Activated naive CD8-positive, alpha-beta T cell (primary cell): ENCODE measurements around the gene FAM186B.

Experiments
- H3K27ac Mint-ChIP-seq: one replicate; pipeline ENCODE4 v1.8.0; 2021; ENCODE audit warnings: mixed read lengths
- H3K27me3 Mint-ChIP-seq: one replicate; pipeline ENCODE4 v1.8.0; 2021; ENCODE audit warnings: mixed read lengths
- H3K36me3 Mint-ChIP-seq: one replicate; pipeline ENCODE4 v1.8.0; 2021; ENCODE audit warnings: mixed read lengths
- H3K4me1 Mint-ChIP-seq: one replicate; pipeline ENCODE4 v1.8.0; 2021; ENCODE audit warnings: low read depth, mixed read lengths
- H3K4me3 Mint-ChIP-seq: one replicate; pipeline ENCODE4 v1.8.0; 2021; ENCODE audit warnings: mild to moderate bottlenecking, mixed read lengths
- H3K9me3 Mint-ChIP-seq: one replicate; pipeline ENCODE4 v1.8.0; 2021; ENCODE audit warnings: low read depth, mixed read lengths

Gene FAM186B

DNA sequence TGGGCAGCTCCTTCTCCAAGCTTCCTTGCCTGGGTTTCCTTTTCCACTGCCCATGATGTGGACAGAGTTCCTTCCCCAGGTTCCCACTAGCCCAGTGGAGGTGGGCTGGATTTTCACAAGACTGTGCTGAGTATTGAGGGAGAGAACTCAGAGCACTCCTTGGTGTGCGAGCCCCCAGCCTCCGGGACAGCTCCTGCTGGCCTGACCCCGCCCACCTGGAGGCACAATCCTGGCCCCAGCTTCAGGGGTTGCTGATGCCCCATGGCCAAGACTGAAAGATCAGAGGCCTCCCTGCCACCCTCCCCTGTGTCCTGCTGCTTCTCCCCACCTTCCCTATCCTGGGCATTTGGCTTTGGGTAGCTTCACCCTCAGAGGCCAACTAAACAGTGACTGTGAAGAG lies 59.0 kb downstream of the FAM186B start:
- no peak overlapping the region for H3K4me3 Mint-ChIP-seq
- no peaks in the 10 kb centered on the region for H3K36me3 Mint-ChIP-seq
- H3K9me3 Mint-ChIP-seq, result no peaks in the 10 kb centered on the region
- H3K27ac Mint-ChIP-seq, result no peak overlapping the region
- H3K27me3 Mint-ChIP-seq, result no peaks in the 10 kb centered on the region
- H3K4me1 Mint-ChIP-seq, result peaks cover 23% of the 10 kb centered on the region

DNA sequence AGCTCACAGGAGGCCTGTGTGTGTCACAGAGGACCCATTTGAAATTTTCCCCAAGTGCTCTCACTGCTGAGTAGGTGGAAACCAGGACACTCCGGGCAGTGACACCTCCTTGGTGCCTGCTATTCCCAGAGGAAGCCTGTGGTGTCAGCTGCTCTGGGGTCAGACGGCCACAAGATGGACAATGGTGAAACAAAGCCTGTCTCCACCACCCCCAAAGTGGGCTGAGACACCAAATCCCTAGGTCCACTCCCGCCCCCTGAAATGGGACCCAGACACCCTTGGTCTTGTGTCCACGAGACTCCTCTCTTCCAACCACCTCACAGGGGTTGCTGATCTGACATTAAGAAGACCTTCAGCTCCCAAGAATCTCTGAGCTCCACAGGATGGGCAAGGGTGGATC lies 59.6 kb downstream of the FAM186B start:
- H3K27ac Mint-ChIP-seq, result no peak overlapping the region
- no peak overlapping the region for H3K4me3 Mint-ChIP-seq
- no peaks in the 10 kb centered on the region for H3K9me3 Mint-ChIP-seq
- H3K36me3 Mint-ChIP-seq, result no peaks in the 10 kb centered on the region
- no peaks in the 10 kb centered on the region for H3K27me3 Mint-ChIP-seq
- peaks cover 28% of the 10 kb centered on the region for H3K4me1 Mint-ChIP-seq

DNA sequence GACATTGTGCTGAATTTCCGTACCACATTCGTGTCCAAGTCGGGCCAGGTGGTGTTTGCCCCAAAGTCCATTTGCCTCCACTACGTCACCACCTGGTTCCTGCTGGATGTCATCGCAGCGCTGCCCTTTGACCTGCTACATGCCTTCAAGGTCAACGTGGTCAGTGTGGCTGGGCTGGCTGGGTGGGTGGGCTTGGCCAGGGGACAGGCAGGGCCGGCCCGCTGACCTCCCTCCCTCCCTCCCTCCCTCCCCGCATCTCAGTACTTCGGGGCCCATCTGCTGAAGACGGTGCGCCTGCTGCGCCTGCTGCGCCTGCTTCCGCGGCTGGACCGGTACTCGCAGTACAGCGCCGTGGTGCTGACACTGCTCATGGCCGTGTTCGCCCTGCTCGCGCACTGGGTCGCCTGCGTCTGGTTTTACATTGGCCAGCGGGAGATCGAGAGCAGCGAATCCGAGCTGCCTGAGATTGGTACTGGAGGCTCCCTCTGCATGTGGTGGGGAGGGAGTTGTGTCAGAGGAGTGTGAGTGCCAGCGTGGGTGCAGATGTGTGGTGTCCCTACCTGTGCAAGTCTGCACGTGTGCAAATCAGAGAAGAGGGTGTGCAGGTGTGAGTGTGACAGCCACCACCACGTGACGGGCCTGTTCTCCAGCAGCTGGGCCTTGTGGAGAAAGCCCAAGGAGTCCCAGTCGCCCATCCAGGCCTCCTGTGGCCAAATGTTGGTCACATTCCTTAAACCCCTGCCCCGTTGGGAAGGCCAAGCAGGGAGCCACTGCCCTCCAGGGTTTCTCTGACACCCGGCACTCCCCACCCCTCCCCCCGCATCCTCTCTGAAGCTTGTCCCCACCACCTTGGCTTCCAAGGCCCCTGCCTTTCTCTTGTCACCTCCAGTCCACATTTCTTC lies 61.3 kb downstream of the FAM186B start:
- H3K4me1 Mint-ChIP-seq, result peaks cover 38% of the 10 kb centered on the region
- no peak overlapping the region for H3K4me3 Mint-ChIP-seq
- no peaks in the 10 kb centered on the region for H3K27me3 Mint-ChIP-seq
- no peak overlapping the region for H3K27ac Mint-ChIP-seq
- H3K9me3 Mint-ChIP-seq, result no peaks in the 10 kb centered on the region
- no peaks in the 10 kb centered on the region for H3K36me3 Mint-ChIP-seq

DNA sequence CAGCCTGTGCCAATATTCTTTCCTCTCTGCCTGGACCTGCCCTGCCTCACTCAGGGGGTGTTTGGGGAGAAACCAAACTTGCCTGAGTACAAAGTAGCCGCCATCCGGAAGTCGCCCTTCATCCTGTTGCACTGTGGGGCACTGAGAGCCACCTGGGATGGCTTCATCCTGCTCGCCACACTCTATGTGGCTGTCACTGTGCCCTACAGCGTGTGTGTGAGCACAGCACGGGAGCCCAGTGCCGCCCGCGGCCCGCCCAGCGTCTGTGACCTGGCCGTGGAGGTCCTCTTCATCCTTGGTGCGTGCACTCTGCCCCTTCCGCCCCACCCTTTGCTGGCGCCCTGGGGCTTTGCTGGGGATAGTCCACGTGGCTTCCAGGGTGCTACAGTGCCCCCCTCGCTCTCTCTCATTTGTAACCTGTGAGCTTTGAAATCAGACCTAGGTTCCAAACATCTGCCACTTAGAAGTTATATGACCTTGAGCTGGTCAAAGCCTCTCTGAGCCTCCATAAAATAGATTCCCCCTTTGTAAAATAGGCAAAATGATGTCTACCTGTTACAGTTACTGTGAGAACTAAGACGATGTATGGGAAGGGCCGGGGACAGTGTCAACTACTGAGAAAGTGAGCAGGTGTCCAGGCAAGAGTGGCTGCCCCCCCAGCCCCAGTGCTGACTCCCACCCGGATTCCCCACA lies 62.1 kb downstream of the FAM186B start:
- Mint-ChIP-seq H3K4me1 (peaks cover 35% of the 10 kb centered on the region), H3K9me3 (no peaks in the 10 kb centered on the region), H3K27me3 (no peaks in the 10 kb centered on the region), H3K36me3 (no peaks in the 10 kb centered on the region), H3K4me3 (no peak overlapping the region), H3K27ac (no peak overlapping the region)

DNA sequence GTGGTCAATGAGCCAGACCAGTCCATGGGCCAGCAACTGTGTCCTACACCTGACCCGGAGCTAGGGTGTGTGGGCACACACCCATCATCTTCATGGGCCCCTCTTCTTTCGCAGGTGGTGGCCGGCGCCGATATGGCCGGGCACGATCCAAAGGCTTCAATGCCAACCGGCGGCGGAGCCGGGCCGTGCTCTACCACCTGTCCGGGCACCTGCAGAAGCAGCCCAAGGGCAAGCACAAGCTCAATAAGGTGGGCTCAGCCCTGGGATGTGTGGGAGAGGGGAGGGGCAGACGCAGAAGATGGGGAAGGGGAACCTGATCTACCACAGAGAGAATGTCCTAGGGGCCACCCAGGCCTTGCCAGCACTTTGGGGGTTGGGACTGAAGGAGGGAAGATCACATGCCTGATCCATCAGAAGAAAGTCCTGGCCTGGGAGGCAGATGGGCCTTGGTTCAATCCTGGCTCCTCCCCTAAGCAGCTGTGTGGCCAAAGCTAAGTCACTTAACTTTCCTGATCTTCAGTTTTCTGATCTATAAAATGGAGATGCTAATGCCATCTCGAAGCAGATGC lies 62.8 kb downstream of the FAM186B start:
- H3K4me1 Mint-ChIP-seq, result peaks cover 34% of the 10 kb centered on the region
- no peaks in the 10 kb centered on the region for H3K27me3 Mint-ChIP-seq
- no peaks in the 10 kb centered on the region for H3K36me3 Mint-ChIP-seq
- no peaks in the 10 kb centered on the region for H3K9me3 Mint-ChIP-seq
- H3K27ac Mint-ChIP-seq, result no peak overlapping the region
- H3K4me3 Mint-ChIP-seq, result no peak overlapping the region

DNA sequence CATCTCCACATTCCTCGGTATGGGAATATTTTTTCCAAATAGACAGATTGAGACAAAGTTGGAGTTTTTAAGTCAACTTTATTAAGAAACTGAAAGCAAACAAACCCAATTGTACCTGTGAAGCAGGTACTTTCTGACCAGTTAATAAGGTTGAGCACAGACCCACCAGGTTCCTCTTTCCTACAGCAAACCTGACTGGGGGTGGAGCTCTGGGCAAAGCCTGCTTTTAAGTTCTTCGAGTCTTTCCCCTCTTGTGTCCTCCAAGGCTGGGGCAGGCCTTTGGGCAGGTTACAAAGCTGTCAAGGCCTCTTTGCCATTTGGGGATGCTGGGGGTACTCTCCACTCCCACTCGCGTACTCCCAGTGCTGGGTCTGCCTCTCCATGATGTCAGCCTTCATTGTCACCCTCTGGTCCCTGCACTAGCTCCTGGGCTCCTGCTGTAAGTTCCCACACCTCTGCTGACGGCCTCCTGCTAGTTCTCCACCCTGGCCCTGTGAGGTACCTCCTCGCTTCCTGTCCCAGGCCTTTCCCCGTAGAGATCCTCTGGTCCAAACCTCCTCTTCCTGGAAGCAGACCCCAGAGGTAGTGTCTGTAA lies 63.4 kb downstream of the FAM186B start:
- H3K4me3 Mint-ChIP-seq, result no peak overlapping the region
- no peaks in the 10 kb centered on the region for H3K36me3 Mint-ChIP-seq
- H3K27me3 Mint-ChIP-seq, result no peaks in the 10 kb centered on the region
- H3K4me1 Mint-ChIP-seq, result peaks cover 33% of the 10 kb centered on the region
- no peaks in the 10 kb centered on the region for H3K9me3 Mint-ChIP-seq
- no peak overlapping the region for H3K27ac Mint-ChIP-seq

DNA sequence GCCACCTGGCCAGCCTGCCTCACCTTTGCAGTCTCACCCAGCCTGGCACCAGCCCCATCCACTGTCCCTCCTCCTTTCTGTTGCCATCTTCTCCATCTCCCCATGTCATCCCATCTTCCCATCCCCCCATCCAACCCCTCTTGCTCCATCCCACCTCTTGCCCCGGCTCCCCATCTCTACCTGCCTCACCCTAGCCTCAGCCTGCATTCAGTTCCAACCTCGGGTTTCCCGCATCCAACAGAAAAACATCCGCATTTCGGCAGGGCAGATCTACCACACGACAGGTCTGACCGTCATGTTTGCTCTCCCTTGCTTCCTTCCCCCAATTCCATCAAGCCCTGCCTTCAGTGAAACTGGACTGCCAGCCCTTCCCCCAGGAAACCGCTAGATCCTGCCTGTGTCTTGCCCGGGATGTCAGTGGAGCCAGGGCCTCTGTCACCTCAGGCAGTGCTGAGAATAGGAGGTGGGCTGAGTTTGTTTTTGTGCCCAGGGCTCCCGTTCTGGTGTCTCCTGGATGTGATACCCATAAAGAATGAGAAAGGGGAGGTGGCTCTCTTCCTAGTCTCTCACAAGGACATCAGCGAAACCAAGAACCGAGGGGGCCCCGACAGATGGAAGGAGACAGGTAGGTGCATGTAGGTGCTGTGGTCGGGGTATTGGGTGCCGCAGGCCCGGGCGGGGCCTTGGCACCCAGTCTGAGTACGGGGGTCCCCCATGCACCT lies 64.1 kb downstream of the FAM186B start:
- H3K4me1 Mint-ChIP-seq, result peaks cover 33% of the 10 kb centered on the region
- H3K27me3 Mint-ChIP-seq, result no peaks in the 10 kb centered on the region
- no peak overlapping the region for H3K4me3 Mint-ChIP-seq
- H3K27ac Mint-ChIP-seq, result no peak overlapping the region
- H3K36me3 Mint-ChIP-seq, result no peaks in the 10 kb centered on the region
- no peaks in the 10 kb centered on the region for H3K9me3 Mint-ChIP-seq

DNA sequence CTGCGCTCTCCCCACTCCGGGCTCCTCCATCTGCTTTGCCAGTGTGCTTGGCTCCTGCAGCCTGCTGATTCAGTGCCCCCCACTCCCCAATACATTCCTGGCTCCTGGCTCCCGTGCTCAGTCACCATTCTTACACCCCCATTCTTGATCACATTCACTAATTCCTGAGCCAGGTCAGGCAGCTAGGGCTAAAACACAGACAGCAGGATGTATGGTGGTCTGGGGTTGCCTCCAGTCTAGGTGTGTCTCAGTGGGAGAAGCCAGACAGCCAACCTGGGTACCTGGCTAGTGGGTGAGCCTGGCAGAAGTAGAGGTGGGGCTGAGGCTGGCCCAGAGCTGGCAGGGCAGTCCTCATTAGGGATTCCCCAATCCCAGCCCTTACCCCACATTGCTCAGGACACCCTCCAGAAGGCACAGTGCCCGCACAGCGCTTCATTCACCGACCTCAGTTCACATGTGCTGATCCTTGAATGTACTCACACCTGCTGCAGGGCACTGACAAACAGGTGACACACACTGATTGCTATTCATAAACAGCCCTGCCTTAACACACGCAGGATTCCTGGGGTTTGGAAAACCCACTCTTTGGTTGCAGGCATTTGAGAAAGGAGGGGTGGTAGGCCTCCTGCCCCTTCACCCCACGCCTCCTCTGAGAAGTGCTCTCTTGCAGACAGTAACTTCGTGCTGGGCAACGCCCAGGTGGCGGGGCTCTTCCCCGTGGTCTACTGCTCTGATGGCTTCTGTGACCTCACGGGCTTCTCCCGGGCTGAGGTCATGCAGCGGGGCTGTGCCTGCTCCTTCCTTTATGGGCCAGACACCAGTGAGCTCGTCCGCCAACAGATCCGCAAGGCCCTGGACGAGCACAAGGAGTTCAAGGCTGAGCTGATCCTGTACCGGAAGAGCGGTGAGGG lies 65.0 kb downstream of the FAM186B start:
- H3K4me1 Mint-ChIP-seq, result peaks cover 33% of the 10 kb centered on the region
- H3K9me3 Mint-ChIP-seq, result no peaks in the 10 kb centered on the region
- no peaks in the 10 kb centered on the region for H3K27me3 Mint-ChIP-seq
- H3K4me3 Mint-ChIP-seq, result peak overlapping the region; percentile 6
- no peaks in the 10 kb centered on the region for H3K36me3 Mint-ChIP-seq
- no peak overlapping the region for H3K27ac Mint-ChIP-seq

DNA sequence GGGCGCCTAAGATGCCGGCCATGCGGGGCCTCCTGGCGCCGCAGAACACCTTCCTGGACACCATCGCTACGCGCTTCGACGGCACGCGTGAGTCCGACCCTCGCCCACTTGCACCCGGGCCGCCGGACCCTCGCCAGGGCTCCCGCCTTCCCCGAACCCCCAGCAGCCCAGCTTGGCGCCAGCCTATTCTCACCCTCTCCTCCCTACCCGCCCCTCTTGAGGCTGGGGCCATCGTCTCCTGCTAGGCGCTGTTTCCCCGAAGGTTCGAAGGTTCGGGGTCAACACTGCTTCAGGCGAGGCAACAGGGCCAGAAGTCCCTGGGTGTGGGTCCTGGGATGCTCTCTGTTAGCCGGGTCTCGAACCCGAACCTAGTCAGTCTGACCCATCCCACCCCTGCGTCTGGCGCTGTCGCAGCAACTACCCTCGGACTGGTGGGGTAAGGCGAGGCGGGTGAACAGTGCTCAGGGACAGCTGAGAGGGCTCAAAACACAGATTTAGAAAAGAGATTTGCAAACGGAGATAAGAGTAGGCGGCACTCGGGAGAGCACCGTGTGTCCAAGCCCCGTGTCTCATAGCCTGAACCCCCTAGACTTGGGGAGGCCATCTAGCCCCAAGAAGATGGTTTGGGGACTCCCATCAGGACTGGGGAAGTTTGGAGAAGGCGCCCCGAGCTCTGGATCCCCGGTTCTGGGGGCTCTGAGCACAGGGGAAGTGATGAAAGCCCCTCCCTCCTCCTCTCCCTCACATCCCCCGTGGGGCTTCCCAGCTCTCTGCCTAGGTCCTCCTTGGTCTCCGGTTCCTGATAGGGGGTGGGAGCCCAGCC lies 65.8 kb downstream of the FAM186B start:
- no peaks in the 10 kb centered on the region for H3K27me3 Mint-ChIP-seq
- peaks cover 33% of the 10 kb centered on the region for H3K4me1 Mint-ChIP-seq
- no peak overlapping the region for H3K27ac Mint-ChIP-seq
- H3K36me3 Mint-ChIP-seq, result no peaks in the 10 kb centered on the region
- no peaks in the 10 kb centered on the region for H3K9me3 Mint-ChIP-seq
- H3K4me3 Mint-ChIP-seq, result peak overlapping the region; percentile 42

DNA sequence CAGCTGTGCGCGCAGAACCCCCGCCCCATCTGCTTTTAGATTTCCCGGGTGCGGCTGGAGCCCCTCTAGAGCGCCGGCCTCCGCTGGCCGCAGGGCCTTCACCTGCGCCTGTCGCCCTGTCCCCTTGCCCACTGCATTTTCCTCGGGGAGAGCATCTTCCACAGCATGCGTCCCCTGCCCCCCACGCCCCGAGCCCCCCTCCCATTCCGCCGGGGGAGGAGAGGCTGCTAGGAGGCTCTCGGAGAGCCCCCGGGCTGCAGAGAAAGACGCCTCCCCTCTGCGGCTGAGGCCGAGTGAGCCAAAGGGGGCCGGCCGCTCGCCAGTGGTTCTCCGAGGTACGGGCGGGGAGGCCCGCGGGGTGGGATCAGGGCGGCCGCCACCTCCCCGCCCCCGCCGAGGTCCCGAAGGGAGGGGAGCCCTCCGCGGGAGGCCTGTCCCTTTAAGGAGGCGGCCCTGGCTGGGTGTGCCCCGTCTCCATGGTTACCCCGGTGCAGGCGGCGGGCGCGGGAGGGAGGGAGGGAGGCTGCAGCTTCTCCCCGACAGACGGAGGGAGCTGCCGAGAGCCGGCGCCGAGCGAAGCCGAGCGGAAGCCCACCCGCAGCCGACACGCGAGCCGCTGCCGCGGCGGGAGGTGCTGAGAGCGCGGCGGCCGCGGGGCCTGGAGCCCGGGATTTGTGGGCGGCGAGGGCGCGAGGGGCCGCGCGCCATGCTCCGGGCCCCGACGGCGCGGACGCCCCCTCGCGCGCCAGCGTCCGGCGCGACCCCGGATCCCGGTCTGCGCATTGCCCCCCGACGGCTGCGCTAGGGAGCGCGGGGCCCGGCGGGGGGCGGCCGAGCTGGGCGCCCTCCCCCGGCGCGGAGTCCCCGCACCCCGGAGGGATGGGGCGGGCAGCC lies 66.7 kb downstream of the FAM186B start, which contains the start of gene KCNH3:
Gene KCNH3, plus strand, starts transcription at position 521 of the 894 bp plus-strand sequence. CDS start 387 bp downstream, outside the sequence.
- Mint-ChIP-seq H3K27me3 (no peaks in the 10 kb centered on the region), H3K4me1 (peaks cover 33% of the 10 kb centered on the region), H3K27ac (no peak within 1 kb of the TSS)

DNA sequence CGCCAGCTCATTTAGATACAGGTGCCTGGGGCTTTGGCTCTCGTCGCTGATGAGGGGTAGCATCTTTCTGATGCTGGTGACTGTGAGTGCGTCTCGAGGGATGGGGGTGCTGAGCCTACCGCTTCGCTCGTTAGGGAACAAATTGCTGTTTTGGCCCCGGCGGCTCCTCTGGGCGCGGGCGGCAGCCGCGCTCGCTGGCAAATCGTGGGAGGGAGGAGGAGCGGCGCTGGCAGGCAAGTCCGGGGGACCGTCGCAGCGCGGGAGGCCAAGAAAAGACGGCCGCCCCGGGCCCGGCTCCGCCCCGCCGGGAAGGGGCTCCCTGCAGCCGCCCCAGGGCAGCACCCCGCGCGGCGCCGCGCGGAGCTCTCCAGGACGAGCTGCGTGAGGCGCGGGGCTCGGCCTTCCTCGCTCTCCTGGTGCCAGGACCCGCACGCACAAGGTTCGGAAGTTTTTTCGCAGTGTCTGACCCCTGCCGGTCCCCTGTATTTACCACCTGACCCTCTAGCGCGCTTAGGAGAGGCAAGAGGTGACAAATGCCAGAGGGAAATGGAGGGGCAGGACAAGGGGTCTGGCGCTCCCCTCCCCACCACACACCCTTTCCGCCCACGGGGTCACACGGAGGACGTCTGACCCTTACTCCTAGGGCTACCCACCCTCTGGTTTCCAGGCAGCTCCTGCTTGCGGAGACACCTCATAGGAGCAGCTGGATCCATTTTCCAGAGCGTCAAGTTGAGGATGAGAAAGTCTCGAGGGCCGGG lies 67.5 kb downstream of the FAM186B start:
- H3K4me3 Mint-ChIP-seq, result peak overlapping the region; percentile 83
- peaks cover 27% of the 10 kb centered on the region for H3K4me1 Mint-ChIP-seq
- H3K9me3 Mint-ChIP-seq, result no peaks in the 10 kb centered on the region
- no peak overlapping the region for H3K27ac Mint-ChIP-seq
- H3K27me3 Mint-ChIP-seq, result no peaks in the 10 kb centered on the region
- H3K36me3 Mint-ChIP-seq, result no peaks in the 10 kb centered on the region

More for the DNA sequence above, 66.7 kb downstream of the FAM186B start, which contains the start of gene KCNH3:
- Mint-ChIP-seq H3K4me3 (peak within 1 kb of the TSS; percentile 82), H3K36me3 (no peaks in the 10 kb centered on the region), H3K9me3 (no peaks in the 10 kb centered on the region)
